ENCODE data around the gene GRPEL2. TPM values are rescaled to one million over a fixed set of nuclear protein-coding genes. Genes with fewer than 3 reads are reported as not detected.

The GRPEL2 gene
- total RNA-seq, 2 donors from 2014 or later, result 7.9 to 9.7 TPM

DNA sequence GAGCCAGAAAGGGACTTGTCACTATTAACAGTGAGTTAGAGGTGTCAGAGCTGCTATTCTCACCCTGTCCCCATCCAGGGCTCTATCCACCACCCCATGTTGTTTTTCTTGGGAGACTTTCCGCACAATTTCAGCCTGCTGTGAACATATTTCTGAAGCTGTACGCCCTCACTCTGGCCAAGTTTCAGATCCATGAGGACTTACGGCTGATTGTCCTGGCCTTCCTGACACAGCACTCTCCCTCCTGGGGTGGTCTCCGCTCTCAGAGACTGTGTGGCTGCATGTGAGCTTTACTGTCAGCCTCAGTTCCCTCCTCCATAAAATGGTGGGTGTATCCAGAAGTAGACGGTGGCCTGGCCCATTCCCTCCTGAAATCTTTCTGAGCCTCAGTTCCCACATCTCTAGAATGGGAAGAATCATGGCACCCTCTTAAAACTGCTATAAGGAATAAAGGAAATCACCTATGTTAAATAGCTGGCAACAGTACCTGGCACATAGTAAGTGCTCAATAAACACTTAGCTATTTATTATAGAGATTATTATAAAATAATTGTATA lies 34.6 kb downstream of the GRPEL2 start:
- Histone ChIP-seq H3K4me1 (ENCODE audit: control insufficient read depth in 1 of 2, low read depth in 2 of 2) (peaks cover 29 to 64% of the 10 kb centered on the region in 2 donors), H3K4me3 (no peak overlapping the region), H3K27ac (peak overlapping the region; percentile 99 to 100), H3K27me3 (replicated peaks; ENCODE audit: insufficient read depth) (no peaks in the 10 kb centered on the region), H3K36me3 (no peaks in the 10 kb centered on the region), H3K9me3 (no peaks in the 10 kb centered on the region)
- peak; percentile 9 for ATAC-seq (ENCODE audit: insufficient number of reproducible peaks, low FRiP score, low read depth)
- DNase-seq (ENCODE audit: low spot score), result no peak
- no peak for TF ChIP-seq CTCF (IDR thresholded peaks at IDR 0.05)

DNA sequence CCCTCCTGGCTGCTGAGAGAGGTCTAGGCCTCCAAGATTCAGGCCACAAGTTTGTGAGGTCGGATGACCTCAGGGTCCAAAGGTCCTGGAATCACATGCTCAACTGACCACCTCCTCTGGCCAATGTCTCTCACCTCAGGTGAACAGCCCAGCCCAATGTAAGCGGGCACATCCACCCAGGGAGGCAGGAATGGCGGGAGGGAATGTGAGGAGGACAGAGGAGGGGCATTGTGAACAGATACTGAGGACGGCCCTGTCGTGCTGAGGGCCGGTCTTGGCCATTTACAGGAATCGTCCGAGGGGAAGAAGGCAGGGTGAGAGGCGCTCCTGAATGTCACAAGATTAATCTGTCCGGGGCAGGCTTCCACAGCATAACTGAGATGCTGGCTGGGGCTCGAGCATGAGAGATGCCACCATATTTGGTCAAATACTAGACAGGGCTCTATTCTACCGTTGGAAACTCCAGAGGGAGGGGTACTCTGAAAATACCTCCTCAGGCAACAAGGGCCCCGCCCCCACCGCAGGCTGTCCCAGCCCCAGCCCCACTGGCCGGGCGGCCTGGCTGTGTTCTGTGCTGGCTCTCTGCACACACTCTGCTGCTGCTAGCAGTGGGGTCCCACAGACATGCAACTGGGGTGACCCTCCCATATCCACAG lies 35.3 kb downstream of the GRPEL2 start:
- no peaks in the 10 kb centered on the region for H3K36me3 ChIP-seq
- peak overlapping the region; percentile 99 to 100 for H3K27ac ChIP-seq
- DNase-seq (ENCODE audit: low spot score) (peak; percentile 52), ATAC-seq (ENCODE audit: insufficient number of reproducible peaks, low FRiP score, low read depth) (peak; percentile 78)
- no peak for TF ChIP-seq CTCF (IDR thresholded peaks at IDR 0.05)
- H3K9me3 ChIP-seq, result no peaks in the 10 kb centered on the region
- H3K4me3 ChIP-seq, result peak overlapping the region; percentile 61
- no peaks in the 10 kb centered on the region for H3K27me3 ChIP-seq (replicated peaks; ENCODE audit: insufficient read depth)
- peaks cover 32 to 71% of the 10 kb centered on the region in 2 donors for H3K4me1 ChIP-seq (ENCODE audit: control insufficient read depth in 1 of 2, low read depth in 2 of 2)

GRCh38 chr5:149381261-149381985 lies 36.1 kb downstream of the GRPEL2 start:
- Histone ChIP-seq H3K9me3 (no peaks in the 10 kb centered on the region), H3K4me3 (peak overlapping the region; percentile 61), H3K27me3 (replicated peaks; ENCODE audit: insufficient read depth) (no peaks in the 10 kb centered on the region), H3K36me3 (no peaks in the 10 kb centered on the region), H3K4me1 (ENCODE audit: control insufficient read depth in 1 of 2, low read depth in 2 of 2) (peaks cover 34 to 79% of the 10 kb centered on the region in 2 donors), H3K27ac (peak overlapping the region; percentile 99 to 100)
- DNase-seq (ENCODE audit: low spot score) (no peak), ATAC-seq (ENCODE audit: insufficient number of reproducible peaks, low FRiP score, low read depth) (no peak)
- no peak for TF ChIP-seq CTCF (IDR thresholded peaks at IDR 0.05)

DNA sequence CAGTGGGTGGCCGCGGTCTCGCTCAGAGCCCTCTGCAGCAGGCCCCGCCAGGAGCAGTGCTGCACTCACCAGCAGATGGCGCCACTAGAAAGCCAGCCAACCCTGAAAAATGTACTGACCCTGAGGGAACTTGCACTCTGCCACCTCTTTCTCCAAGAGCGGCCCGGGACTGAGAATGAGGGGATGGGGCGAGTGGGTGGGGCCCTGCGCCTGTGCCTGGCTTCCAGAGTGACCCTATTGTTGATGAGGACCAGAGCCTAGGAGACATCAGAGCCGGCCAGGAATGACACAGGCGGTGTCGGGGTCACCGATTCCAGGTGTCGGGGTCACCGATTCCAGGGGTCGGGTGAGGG lies 36.7 kb downstream of the GRPEL2 start:
- Histone ChIP-seq H3K9me3 (no peaks in the 10 kb centered on the region), H3K36me3 (no peaks in the 10 kb centered on the region), H3K27ac (peak overlapping the region; percentile 99 to 100), H3K27me3 (replicated peaks; ENCODE audit: insufficient read depth) (no peaks in the 10 kb centered on the region), H3K4me3 (peak overlapping the region; percentile 61), H3K4me1 (ENCODE audit: control insufficient read depth in 1 of 2, low read depth in 2 of 2) (peaks cover 37 to 85% of the 10 kb centered on the region in 2 donors)
- DNase-seq (ENCODE audit: low spot score), result peak; percentile 62
- no peak for ATAC-seq (ENCODE audit: insufficient number of reproducible peaks, low FRiP score, low read depth)
- peak; percentile 96 for TF ChIP-seq CTCF (IDR thresholded peaks at IDR 0.05)

GRCh38 chr5:149382517-149383220 lies 37.4 kb downstream of the GRPEL2 start:
- peaks cover 43 to 92% of the 10 kb centered on the region in 2 donors for H3K4me1 ChIP-seq (ENCODE audit: control insufficient read depth in 1 of 2, low read depth in 2 of 2)
- DNase-seq (ENCODE audit: low spot score) (no peak), ATAC-seq (ENCODE audit: insufficient number of reproducible peaks, low FRiP score, low read depth) (no peak)
- no peak for TF ChIP-seq CTCF (IDR thresholded peaks at IDR 0.05)
- H3K27me3 ChIP-seq (replicated peaks; ENCODE audit: insufficient read depth), result no peaks in the 10 kb centered on the region
- peak overlapping the region; percentile 61 for H3K4me3 ChIP-seq
- H3K36me3 ChIP-seq, result no peaks in the 10 kb centered on the region
- peak overlapping the region; percentile 99 to 100 for H3K27ac ChIP-seq
- H3K9me3 ChIP-seq, result no peaks in the 10 kb centered on the region

Measured in thoracic aorta (tissue), 2 donors.